ENCODE results near the gene ANKRD60. TPM values are rescaled to one million over a fixed set of nuclear protein-coding genes. Genes with fewer than 3 reads are reported as not detected.

ANKRD60 gene
- total RNA-seq, 1 experiment from 2014 or later: not detected

- TF ChIP-seq ZNF532 (CRISPR knock-in tag; IDR thresholded peaks at IDR 0.05; ENCODE audit: borderline replicate concordance): no peak
- TF ChIP-seq NFE2L1 (CRISPR knock-in tag; IDR thresholded peaks at IDR 0.05): no peak
- TF ChIP-seq OVOL2 (CRISPR knock-in tag; IDR thresholded peaks at IDR 0.05; ENCODE audit: borderline replicate concordance): no peak
- TF ChIP-seq PRRX2 (CRISPR knock-in tag; IDR thresholded peaks at IDR 0.05): no peak
- no peak for TF ChIP-seq ZNF423 (CRISPR knock-in tag; IDR thresholded peaks at IDR 0.05)
Measured at GRCh38 chr20:58242824-58243223, 14.4 kb upstream of the ANKRD60 start (continued).

- Mint-ChIP-seq H3K27me3 (ENCODE audit: low read depth) (no peaks in the 10 kb centered on the region), H3K4me3 (no peak overlapping the region), H3K9me3 (no peaks in the 10 kb centered on the region), H3K4me1 (peaks cover 16% of the 10 kb centered on the region), H3K36me3 (peaks cover 27% of the 10 kb centered on the region), H3K27ac (no peak overlapping the region)
- ChIA-PET CTCF (interaction anchor here (0.6 kb wide), 1 partner anchor 114 kb away, joined by 3 read pairs; no protein-coding TSS in a partner anchor), POLR2A (no interaction called here)
- no peak for ATAC-seq
- no peak for DNase-seq (ENCODE audit: low spot score)
- TF ChIP-seq ZNF219 (CRISPR knock-in tag; IDR thresholded peaks at IDR 0.05; ENCODE audit: borderline replicate concordance) (no peak), SMAD3 (CRISPR knock-in tag; IDR thresholded peaks at IDR 0.05; ENCODE audit: borderline replicate concordance) (no peak), KAT7 (CRISPR knock-in tag; IDR thresholded peaks at IDR 0.05; ENCODE audit: borderline replicate concordance) (no peak), ATF3 (CRISPR knock-in tag; conservative IDR thresholded peaks at IDR 0.05) (no peak), HMGXB4 (CRISPR knock-in tag; IDR thresholded peaks at IDR 0.05) (no peak), NR1H2 (CRISPR knock-in tag; IDR thresholded peaks at IDR 0.05) (no peak), SP1 (CRISPR knock-in tag; conservative IDR thresholded peaks at IDR 0.05) (no peak), ZMAT4 (CRISPR knock-in tag; IDR thresholded peaks at IDR 0.05) (no peak), MAX (CRISPR knock-in tag; IDR thresholded peaks at IDR 0.05) (no peak)
Measured at GRCh38 chr20:58241766-58242465, 13.5 kb upstream of the ANKRD60 start.

- CTCF ChIA-PET: interaction anchor here (1.9 kb wide), 1 partner anchor 119 kb away, joined by 9 read pairs; no protein-coding TSS in a partner anchor
Measured at GRCh38 chr20:58240471-58240870, 12.0 kb upstream of the ANKRD60 start.

More at GRCh38 chr20:58240471-58240870, 12.0 kb upstream of the ANKRD60 start:
- DNase-seq (ENCODE audit: low spot score) (no peak), ATAC-seq (no peak)
- POLR2A ChIA-PET: no interaction called here
- TF ChIP-seq SP1 (CRISPR knock-in tag; conservative IDR thresholded peaks at IDR 0.05): no peak
- TF ChIP-seq E2F4 (CRISPR knock-in tag; IDR thresholded peaks at IDR 0.05; ENCODE audit: borderline replicate concordance, low read depth): no peak
- no peak for TF ChIP-seq NFE2L1 (CRISPR knock-in tag; IDR thresholded peaks at IDR 0.05)
- no peak for TF ChIP-seq JAZF1 (CRISPR knock-in tag; IDR thresholded peaks at IDR 0.05)
- no peak for TF ChIP-seq SOX15 (CRISPR knock-in tag; IDR thresholded peaks at IDR 0.05)
- Mint-ChIP-seq H3K27ac (no peak overlapping the region), H3K27me3 (ENCODE audit: low read depth) (peaks cover 9% of the 10 kb centered on the region), H3K9me3 (no peaks in the 10 kb centered on the region), H3K4me1 (peaks cover 20% of the 10 kb centered on the region), H3K4me3 (no peak overlapping the region), H3K36me3 (peaks cover 19% of the 10 kb centered on the region)

Measured in WTC11 (cell line).